SK-N-MC (cell line): ENCODE results near the gene PLPP3.

Experiments used
- EZH2 ChIP-seq: fragments of 200-600 bp; sonication (generic); IDR thresholded peaks from one replicate; pipeline ENCODE4 v1.6.1; 2017; ENCODE audit warnings: antibody characterized with exemption
- POLR2AphosphoS5 ChIP-seq: IDR thresholded peaks from 2 replicates; pipeline ENCODE4 v1.6.1; 2012; ENCODE audit warnings: mild to moderate bottlenecking, low read depth, low read length, borderline replicate concordance

DNA sequence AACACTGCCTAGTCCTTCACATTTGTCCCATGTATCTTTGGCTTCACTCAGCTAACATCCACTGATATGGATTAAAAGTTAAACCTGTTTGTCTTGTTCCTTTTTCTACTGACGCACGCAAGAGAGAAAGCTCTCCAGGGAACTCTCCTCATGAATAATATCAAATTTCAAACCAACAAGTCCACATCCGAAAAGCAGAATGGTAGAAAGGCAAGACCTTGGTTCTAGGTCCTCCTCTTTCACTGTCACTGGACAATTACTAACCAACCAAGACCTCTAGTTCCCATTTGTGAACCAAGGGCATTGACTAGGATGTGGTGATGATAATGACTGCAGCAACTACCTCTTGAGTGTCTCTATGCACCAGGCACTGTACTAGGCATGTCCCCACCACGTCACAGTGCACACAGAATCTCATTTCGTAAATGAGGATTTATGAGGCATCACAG lies 8.4 kb downstream of the PLPP3 start:
- no peak for TF ChIP-seq EZH2
- no peak for TF ChIP-seq POLR2AphosphoS5
